ENCODE data around the gene NUP133.
"Not testable (repeated sequence)": the region's sequence is repeated elsewhere in the genome, so short reads cannot be mapped to it uniquely, and the experiment has no call there.

The NUP133 gene

DNA sequence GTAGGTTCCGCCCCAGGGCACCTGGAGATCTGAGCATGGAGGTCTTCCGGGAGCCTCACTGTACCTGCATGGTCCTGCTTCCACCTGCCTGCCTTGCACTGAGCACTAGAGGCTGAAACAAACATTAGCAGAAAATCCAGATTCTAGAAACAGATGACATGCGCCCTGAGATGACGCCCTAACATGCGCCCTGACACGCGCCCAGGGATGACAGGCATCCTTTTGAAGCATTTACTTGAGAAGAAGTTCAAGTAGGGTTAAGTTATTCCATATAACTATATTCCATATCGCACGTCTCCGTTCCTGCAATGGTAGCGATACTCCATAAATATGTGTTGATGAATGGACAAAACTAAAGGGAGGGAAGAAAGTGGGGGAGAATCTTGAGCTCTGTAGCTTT is 87.9 kb downstream of the NUP133 start:
- DNase-seq (ENCODE audit: low read depth in 1 of 2, low spot score in 1 of 2): no peak

- DNase-seq (ENCODE audit: low read depth in 1 of 2, low spot score in 1 of 2): not testable (repeated sequence)
Observed at GRCh38 chr1:229418586-229418985, 89.6 kb downstream of the NUP133 start.

DNA sequence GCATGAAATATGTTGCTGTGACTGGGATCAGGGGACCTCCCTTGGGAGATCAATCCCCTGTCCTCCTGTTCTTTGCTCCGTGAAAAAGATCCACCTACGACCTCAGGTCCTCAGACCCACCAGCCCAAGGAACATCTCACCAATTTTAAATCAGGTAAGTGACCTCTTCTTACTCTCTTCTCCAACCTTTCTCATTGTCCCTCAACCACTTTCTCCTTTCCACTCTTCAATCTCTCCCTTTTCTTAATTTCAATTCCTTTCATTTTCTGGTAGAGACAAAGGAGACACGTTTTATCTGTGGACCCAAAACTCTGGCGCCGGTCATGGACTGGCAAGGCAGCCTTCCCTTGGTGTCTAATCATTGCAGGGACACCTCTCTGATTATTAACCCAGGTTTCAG is 95.3 kb downstream of the NUP133 start:
- not testable (repeated sequence) for DNase-seq (ENCODE audit: low read depth in 1 of 2, low spot score in 1 of 2)

GRCh38 chr1:229412056-229412455 is 96.1 kb downstream of the NUP133 start:
- DNase-seq (ENCODE audit: low read depth in 1 of 2, low spot score in 1 of 2): no peak

DNA sequence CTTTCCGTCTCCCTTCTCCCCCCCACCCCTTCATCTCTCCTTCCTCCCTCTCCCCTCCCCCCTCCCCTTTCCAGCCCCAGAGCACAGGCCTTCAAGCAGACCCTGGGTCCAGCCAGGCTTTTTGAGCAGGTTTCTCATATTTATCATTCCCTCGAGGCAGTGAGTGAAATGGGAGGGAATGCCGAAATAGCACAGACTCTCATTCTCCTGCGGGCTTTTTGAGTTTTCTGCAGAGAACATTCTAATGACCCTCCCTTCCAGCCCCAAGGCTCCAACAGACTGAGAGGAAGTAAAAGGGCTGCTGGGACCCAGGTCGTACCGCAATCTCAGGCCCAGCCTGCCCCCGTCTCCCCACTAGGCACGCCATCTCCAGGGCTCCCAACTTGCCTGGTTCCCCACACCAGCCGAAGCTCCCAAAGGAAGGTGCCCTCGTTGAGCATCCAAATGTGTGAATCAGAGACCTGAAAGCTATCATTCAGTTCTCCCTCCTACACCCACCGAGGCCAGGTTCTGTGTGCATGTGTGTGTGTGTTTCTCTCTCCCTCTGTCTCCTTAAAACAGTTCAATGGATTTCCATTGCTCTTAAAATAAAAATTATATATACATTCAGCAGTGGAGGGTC is 96.6 kb downstream of the NUP133 start:
- no peak for DNase-seq (ENCODE audit: low read depth in 1 of 2, low spot score in 1 of 2)

DNA sequence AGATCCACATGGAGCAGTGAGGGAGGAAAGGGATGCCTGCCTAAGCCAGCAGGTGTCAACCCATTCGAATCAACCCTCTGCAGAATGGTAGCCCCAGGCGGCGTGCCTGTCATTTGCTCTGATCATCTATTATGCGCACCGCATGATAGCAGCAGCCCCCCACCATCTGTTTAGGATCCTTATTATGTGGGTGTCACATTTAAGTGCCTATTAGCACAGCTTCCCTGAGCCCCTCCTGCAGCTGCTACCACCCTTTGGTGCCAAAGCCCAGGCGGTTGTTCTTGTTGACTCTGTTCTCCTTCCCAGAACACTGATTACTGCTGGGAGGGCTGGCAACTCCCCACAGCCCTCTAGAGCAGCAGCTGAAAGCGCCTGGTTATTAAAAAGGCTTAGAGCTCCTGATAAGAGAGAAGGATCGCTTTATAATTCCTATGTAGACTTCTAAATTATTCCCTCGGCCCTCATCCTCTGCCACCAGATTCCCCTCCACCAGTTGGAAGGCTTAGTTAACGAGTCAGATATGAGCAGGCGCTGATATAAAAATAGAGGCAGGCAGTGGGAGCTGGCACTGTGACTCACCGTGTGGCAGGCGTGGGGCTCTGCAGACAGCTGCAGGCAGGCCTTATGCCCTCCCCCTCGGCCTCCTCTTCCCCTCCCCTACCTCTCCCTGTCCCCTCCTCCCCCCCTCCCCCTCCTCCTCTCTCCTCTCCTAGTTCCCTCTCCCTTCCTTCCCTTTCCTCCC is 97.3 kb downstream of the NUP133 start:
- DNase-seq (ENCODE audit: low read depth in 1 of 2, low spot score in 1 of 2): no peak

DNA sequence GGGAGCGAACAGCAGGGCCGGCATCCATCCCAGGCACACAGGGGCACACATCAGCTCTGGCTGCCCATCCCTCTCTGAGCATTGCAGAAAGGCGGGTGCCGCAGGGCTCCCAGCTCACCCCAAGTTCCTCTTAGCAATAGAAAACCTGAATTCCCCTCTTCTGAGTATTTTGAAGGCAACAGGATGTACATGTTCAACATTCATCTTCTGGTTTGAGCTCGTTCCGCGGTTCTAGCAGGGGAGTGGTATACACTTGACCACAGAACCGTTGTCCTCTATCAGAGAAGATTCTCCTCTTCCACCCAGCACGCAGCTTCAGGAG is 97.8 kb downstream of the NUP133 start:
- DNase-seq (ENCODE audit: low read depth in 1 of 2, low spot score in 1 of 2): no peak

GRCh38 chr1:229409616-229410369 is 98.3 kb downstream of the NUP133 start:
- no peak for DNase-seq (ENCODE audit: low read depth in 1 of 2, low spot score in 1 of 2)

DNA sequence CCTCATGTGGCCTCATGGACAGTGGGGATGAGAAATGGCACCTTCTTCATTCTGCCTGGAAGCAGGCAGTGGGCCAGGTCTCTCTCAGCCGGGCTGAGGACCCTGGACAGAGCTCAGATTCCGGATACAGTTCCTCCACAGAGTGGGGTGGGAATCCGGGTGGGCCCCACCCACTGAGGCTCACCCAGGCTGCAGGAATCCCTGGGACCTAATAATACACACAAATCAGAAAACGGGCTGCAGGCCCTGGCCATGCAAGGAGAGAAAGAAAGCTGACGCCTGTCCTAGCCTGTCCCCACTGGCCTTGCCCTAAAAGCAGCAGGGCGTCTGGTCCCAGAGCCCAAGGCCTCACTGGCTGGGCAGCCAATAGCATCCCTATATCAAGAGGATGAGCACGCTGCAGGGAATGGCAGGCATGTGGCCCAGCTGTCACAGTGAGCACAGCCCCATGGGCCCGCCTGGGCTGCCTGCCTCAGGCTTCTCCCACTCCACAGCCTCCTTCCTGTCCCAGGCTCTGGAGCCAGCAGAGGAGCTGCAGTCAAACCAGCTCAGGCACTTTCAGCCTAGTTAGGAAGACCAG is 99.6 kb downstream of the NUP133 start:
- no peak for DNase-seq (ENCODE audit: low read depth in 1 of 2, low spot score in 1 of 2)

GRCh38 chr1:229407206-229408026 is 100.7 kb downstream of the NUP133 start:
- DNase-seq (ENCODE audit: low read depth in 1 of 2, low spot score in 1 of 2): no peak

- DNase-seq (ENCODE audit: low read depth in 1 of 2, low spot score in 1 of 2): no peak
Observed at GRCh38 chr1:229406798-229407197, 101.3 kb downstream of the NUP133 start.

GRCh38 chr1:229403573-229403972 is 104.6 kb downstream of the NUP133 start:
- no peak for DNase-seq (ENCODE audit: low read depth in 1 of 2, low spot score in 1 of 2)

DNA sequence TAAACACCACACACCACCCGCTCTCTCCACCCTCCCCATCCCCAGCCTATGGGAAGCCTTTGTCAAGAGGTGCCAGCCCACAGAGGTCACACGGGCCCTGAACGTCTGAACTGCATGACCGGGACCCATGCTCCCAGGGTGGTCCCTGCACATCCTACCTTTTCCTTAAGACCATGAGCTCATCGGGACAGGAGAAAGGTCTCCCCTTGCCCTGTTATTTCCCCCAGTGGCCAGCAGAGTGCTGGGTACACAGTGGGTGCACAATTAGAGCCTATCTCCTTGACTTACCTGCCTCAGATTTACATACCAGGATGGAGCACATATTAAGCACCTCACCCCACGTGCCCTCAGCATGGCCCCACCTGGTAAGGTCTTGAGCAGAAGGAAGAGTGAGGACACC is 105.1 kb downstream of the NUP133 start:
- no peak for DNase-seq (ENCODE audit: low read depth in 1 of 2, low spot score in 1 of 2)

- DNase-seq (ENCODE audit: low read depth in 1 of 2, low spot score in 1 of 2): not testable (repeated sequence)
Observed at GRCh38 chr1:229402329-229402728, 105.8 kb downstream of the NUP133 start.

GRCh38 chr1:229397762-229398161 is 110.4 kb downstream of the NUP133 start:
- no peak for DNase-seq (ENCODE audit: low read depth in 1 of 2, low spot score in 1 of 2)

GRCh38 chr1:229396585-229397206 is 111.4 kb downstream of the NUP133 start:
- no peak for DNase-seq (ENCODE audit: low read depth in 1 of 2, low spot score in 1 of 2)

- not testable (repeated sequence) for DNase-seq (ENCODE audit: low read depth in 1 of 2, low spot score in 1 of 2)
Observed at GRCh38 chr1:229394517-229394916, 113.6 kb downstream of the NUP133 start.

GRCh38 chr1:229392936-229393335 is 115.2 kb downstream of the NUP133 start:
- DNase-seq (ENCODE audit: low read depth in 1 of 2, low spot score in 1 of 2): no peak

Measured in activated T-helper 1 cell treated with anti-CD3 and anti-CD28 coated beads, Interleukin-2, amount 50 U/mL, for 16 hours (primary cell).